ENCODE measurements around the gene PCBD1.

DNA sequence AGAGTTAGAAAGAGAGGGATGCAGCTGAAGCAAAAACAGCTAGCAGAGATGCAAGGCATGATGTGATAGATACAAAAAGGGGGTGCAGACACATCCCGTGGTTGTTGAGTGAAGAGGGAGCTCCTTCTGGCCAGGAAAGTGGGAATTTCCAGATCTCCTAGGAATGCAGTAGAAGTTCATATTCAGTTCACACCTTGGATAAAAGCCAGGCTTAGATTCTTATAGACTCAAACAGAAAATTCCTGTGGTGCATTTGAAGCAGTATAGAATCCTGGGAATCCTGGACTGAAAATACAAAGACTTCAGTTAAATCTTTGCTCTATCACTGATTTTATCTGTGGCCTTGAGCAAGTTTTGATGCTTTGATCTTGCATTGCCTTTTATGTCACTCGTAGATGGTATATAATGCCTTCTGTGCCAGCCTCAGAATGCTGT, 38.8 kb downstream of the PCBD1 start:
- TF ChIP-seq, protein P1, sequence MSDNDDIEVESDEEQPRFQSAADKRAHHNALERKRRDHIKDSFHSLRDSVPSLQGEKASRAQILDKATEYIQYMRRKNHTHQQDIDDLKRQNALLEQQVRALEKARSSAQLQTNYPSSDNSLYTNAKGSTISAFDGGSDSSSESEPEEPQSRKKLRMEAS (IDR thresholded peaks at IDR 0.05) = no peak
- TF ChIP-seq, protein P2, sequence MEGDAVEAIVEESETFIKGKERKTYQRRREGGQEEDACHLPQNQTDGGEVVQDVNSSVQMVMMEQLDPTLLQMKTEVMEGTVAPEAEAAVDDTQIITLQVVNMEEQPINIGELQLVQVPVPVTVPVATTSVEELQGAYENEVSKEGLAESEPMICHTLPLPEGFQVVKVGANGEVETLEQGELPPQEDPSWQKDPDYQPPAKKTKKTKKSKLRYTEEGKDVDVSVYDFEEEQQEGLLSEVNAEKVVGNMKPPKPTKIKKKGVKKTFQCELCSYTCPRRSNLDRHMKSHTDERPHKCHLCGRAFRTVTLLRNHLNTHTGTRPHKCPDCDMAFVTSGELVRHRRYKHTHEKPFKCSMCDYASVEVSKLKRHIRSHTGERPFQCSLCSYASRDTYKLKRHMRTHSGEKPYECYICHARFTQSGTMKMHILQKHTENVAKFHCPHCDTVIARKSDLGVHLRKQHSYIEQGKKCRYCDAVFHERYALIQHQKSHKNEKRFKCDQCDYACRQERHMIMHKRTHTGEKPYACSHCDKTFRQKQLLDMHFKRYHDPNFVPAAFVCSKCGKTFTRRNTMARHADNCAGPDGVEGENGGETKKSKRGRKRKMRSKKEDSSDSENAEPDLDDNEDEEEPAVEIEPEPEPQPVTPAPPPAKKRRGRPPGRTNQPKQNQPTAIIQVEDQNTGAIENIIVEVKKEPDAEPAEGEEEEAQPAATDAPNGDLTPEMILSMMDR (IDR thresholded peaks at IDR 0.05 in 2 of 3, conservative IDR thresholded peaks at IDR 0.05 in 1 of 3; ENCODE audit: borderline replicate concordance in 1 of 3, insufficient read depth in 1 of 3, low read depth in 2 of 3, low read length in 2 of 3) = no peak
- no peak for TF ChIP-seq RAD21 (IDR thresholded peaks at IDR 0.05; ENCODE audit: low read depth)
- no peak for TF ChIP-seq SP1 (IDR thresholded peaks at IDR 0.05; ENCODE audit: low read depth)
- TF ChIP-seq, protein P3, sequence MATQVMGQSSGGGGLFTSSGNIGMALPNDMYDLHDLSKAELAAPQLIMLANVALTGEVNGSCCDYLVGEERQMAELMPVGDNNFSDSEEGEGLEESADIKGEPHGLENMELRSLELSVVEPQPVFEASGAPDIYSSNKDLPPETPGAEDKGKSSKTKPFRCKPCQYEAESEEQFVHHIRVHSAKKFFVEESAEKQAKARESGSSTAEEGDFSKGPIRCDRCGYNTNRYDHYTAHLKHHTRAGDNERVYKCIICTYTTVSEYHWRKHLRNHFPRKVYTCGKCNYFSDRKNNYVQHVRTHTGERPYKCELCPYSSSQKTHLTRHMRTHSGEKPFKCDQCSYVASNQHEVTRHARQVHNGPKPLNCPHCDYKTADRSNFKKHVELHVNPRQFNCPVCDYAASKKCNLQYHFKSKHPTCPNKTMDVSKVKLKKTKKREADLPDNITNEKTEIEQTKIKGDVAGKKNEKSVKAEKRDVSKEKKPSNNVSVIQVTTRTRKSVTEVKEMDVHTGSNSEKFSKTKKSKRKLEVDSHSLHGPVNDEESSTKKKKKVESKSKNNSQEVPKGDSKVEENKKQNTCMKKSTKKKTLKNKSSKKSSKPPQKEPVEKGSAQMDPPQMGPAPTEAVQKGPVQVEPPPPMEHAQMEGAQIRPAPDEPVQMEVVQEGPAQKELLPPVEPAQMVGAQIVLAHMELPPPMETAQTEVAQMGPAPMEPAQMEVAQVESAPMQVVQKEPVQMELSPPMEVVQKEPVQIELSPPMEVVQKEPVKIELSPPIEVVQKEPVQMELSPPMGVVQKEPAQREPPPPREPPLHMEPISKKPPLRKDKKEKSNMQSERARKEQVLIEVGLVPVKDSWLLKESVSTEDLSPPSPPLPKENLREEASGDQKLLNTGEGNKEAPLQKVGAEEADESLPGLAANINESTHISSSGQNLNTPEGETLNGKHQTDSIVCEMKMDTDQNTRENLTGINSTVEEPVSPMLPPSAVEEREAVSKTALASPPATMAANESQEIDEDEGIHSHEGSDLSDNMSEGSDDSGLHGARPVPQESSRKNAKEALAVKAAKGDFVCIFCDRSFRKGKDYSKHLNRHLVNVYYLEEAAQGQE (IDR thresholded peaks at IDR 0.05; ENCODE audit: low read depth) = no peak
- TF ChIP-seq POLR2AphosphoS5 (IDR thresholded peaks at IDR 0.05; ENCODE audit: low read depth, low read length) = no peak
- no peak for TF ChIP-seq EGR1 (IDR thresholded peaks at IDR 0.05; ENCODE audit: low read depth)
- no peak for TF ChIP-seq CEBPB (IDR thresholded peaks at IDR 0.05; ENCODE audit: low read depth)
- no peak for TF ChIP-seq ELF1 (IDR thresholded peaks at IDR 0.05; ENCODE audit: borderline replicate concordance, low read depth)
- no peak for TF ChIP-seq POLR2A (IDR thresholded peaks at IDR 0.05; ENCODE audit: borderline replicate concordance, extremely low read depth, insufficient read depth, insufficient read length)
